Stimulated activated CD8-positive, alpha-beta memory T cell treated with anti-CD3 and anti-CD28 coated beads, Interleukin-4, amount 100 ng/mL, for 1 hour (primary cell): Measurements from ENCODE around the gene MEF2C.

Experiments
- DNase-seq, 2 donors: peaks; one replicate each; pipeline ENCODE4 v3.0.0-alpha.2; 2020; ENCODE audit warnings: low read depth in 2 of 2, low spot score in 1 of 2

The MEF2C gene

DNA sequence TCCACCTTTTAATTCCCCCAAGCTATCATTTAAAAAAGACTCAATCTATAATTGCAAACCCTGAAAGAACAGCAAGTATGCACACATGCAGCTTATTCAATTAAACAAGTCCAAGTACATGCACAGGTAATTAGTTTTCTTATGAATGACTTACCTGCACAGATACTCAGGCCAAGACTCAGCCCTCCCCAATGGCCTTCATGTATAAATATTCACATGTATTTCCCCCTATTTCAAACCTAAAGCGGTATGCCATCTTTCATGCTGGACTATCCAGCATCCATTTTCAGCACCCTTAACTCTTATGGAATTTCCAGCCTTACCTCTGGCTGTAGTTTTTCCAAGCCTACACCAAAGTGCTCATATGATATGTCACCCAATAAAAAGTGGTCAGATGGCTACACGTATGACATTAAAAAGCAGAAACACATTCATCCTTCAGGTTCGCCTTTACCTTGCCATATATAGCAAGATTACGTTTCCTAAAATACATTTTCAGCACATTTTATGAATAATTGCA is 205.5 kb downstream of the MEF2C start:
- DNase-seq = no peak

DNA sequence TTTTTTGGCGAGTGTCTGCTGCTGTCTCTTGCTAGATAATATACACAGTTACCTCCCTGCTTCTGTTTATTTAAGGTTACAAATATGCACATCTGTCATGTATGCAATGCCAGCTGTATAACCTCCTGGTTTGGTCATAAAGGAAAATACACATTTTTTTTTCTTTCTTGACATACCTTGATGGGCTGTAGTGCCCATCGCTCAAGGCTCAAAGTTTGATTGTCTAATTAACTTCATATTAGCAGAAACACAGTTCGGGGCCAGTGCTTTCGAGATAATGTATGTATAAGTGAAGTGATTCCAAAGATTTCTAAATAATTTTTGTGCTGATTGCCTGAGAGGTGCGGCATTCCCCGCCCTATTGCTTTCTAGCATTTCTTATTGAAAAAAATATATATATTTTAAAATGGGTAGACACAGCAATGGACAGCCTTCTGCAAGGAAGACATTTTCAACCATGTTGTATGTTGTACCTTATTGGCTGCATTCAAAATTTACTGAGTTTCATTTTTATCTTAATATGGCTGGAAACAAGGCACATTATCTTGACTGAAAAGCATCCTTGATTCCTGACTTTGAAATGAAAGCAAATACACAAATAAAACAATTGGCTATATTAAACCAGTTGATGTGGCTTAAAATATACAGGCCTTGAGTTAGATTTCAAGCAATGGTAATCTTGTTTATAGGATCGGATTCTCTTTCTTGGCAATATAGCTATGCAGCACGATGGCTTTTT is 206.2 kb downstream of the MEF2C start:
- no peak for DNase-seq

DNA sequence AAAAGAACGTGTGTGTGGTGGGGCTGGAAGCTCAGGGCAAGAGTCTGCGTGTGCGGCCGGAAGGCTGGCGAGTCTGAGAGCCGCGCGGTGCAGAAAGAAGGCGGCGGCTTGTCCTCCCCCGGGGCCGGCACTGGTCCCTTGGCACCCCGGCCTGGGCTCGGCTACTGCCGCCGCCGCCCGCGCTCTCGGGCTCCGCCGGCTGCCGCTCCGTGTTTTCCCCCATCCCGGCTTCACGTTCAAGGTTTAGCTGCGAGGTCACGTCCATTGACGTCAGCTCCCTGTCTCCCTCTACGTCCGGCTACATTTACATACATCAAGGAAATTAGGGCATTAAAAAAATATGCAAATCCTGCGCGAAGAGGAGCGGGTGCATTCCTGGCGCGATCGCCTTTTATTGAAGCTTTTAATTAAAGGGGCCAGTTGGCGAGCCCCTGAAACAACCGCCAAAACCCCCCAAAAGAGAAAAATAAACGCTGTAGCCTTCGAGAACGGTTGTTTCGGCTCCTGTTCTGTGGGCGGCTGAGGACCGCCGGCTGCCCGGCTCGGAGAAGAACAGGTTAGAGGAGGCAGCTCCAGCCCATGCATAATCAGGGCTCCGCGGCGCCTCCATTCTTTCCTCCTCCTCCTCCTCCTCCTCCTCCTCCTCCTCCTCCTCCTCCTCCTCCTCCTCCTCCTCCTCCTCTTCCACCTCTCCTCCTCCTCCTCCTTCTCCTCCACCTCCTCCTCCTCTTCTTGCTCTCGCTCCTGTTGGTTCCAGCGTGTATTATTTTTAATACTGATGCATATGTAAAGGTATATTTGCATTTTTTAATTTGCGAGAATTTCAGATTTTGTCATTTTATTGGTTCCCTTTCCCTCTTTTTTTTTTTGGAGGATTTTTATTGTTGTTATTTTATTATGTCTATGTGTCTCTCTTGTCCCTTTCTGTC is 207.0 kb downstream of the MEF2C start:
- no peak for DNase-seq

DNA sequence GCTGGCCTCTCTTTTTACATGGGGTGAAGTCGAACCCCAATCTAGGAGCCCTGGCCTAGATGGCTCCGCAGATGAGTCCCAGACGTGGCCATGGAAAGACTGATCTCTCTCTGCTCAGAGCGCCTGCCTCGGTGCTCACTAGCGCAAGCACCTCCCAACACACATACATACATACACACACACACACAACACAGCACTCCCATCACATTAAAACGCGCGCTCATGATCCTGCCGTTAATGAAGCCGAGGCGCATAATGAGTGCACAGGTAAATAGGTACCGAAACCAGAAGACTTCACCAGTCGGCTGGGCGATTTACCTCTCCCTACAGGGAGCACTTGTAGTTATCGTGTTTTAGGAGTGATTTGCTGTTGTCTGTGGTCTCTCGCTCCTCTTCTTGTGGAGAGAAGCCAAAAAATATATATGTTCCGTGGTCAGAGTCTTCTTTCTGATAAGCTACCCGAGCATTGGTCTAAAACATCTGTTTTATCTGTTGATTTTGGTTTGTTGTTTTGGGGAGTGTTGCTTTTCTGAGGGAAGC is 207.7 kb downstream of the MEF2C start:
- DNase-seq = no peak

DNA sequence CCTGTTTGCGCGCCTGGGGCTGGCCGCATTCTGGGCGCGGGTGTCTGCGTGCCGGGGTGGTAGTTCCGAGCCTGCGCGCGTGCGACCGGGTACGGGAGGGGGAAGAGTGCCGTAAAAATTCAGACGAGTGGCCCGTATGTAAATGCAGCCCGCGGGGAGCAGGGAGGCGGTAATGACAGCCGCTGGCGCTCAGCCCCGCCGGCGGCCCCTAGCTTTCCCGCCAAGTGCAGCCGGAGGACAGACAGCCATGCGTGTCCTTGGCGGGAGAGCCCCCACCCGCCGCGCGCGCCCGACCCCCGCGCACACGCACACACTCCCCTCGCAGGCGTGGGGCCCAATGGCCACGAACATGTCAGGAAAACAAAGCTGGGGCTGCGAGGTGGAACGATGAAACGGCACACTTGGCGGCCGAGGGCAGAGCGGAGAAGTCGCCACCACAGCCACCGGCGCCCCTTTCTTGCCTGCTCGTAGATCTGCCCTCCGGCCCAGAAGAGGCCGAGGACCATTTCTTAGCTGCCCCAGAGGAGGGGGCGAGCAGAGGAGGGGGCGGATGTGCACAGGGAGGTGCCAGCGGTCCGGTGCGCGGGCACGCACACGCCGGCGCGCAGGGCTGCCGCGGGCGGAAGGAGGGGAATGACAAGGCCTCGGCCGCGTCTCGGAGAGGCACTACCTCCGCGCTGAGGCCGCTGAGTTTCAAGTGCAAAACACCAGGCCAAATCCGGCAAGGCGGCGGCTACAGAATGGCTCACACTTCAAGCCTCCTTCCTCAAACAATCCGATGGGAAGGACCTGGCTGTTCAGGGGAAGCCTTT is 208.4 kb downstream of the MEF2C start:
- DNase-seq = no peak

DNA sequence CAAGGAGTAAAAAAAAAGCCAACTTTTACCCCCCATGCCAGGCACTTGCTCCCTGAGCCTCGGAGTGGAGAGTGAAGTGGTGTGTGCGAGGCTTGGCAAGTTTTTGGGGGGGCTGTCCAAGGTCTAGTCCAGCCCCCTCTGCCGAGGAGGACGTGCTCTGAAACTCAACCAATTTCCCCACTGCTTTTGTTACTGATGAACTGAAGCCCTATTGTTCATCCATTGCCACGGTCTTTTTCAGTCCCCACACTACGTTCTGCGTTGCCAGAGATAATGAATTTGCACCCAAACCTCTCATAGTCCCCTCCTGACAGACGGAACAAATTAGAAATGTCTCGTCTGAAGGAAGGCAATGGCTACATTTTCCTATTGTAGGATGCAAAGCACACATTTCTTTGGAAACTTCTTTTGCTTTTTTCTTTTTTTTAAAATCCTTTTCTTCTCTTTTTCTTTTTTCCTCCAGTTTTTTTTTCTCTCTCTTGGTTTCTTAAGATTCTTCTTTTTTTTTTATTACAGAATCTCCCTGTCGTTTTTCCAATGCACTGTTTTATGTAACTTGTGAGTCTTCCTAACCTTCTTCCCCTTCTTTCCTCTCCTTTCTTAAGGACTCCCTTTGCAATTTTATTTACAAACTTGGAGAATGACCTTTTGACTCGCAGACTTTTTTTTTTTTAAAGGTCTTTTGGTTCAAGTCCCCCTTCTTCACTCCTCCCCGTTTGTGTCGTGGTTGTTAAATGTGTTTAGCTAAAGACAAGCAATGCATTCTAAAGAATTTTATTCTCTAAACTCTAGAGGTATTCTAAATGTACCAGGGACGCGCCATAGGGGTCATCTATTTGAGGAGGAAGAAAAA is 209.5 kb downstream of the MEF2C start:
- no peak for DNase-seq

DNA sequence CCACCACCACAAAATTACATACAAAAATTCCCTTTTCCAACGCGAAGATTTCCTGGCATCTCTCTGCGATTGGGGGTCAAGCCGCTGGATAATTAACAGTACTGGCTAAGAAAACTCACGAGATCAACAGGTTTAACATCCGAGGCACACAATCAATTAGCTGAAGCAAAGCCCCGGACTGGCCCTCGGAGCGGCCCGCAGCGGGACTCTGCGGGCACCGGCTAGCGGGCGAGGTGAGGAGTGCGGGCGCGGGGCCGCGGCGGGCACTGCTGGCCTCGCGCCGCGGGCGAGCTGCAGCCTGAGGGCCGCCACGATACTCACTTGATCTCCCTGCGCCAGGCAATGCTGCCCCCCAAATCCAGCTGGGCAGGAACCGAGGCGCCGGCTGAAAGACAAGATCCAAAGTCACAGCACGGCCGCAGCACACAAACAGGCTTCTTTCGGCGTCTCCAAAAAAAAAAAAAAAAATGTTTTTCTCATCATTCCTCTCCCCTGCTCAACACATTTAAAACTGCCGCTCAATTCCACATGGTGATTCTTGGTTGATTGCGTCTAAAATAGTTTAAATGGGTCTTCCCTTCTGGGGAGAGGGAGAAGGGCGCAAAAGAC is 210.2 kb downstream of the MEF2C start:
- no peak for DNase-seq

DNA sequence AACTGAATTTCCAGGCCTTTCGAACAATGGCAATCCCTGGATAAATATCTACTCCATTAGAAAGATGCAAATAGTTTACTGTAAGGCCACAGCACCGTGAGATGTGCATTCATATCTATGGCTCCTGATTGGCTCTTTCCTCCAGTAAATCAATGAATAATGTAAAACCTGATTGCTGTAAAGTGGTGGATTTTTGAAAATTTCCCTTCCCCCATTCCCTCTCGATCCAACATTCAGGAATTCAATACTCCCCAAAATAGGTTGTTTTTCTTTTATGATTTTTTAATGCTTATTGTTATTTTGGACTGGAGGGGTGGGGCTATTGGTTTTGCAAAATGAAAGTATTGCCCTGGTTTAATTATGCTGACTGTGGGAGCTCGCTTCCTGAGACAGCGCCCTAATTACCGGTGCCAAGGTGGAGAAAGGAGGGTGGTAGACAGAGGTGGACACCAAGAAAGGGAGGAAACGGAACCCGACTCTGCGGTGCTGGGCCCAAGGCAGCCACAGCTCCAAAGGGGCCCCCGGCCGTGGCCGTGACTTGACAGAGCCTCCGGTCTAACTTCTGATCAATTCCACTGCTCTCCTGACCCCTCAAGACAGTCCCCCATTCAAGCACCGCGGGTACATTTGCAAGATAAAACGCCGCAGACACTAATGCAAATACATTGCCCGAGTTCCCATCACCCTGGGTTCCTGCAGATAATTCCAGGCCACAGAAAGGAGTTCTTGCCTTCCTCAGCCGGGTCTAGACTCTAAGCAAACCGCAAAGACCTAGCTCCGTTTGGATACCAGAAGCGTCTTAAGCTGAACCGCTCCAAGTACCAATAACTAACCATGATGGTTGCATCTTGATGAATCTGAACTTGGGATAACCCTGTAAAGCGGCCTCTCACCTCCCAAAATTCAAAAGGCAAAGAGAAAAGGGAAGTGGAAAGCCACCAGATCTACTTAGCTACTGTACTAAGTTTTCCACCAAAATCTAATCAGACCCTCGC is 211.2 kb downstream of the MEF2C start:
- DNase-seq = no peak

DNA sequence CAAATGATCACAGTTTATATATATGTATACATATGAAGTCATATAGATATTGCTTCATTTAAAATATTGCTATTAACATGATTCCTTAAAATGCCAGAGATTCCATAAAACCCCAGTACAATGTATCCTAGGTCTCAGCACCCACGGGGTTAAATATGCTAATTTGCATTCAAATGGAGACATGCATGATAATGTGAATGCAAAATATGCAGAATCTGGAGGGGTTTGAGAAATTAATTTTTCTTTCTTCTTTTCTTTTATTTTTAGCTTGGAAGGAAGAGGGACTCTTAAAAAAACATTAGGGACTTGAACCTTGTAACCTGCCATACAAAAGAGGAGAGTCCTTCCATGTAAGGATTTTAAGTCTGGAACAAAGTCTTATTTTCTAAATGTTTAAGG is 211.9 kb downstream of the MEF2C start:
- DNase-seq = no peak

DNA sequence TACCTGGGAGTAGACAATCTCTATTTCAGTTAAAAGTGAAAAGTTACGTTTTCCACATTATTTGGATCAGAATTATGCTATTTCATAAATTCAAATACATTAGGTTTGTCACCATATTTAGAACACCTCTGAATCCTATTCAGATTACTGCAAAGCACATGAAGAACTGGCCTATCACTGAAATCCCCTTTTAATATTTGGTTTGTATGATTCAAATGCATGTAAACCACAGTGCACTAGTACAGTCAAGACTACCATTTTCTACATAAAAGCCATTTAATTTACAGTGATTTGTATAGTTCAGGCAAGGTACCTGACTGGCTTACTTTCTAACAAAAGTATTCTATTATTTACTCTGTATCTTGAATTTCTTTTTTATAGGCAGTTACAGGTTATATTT is 212.5 kb downstream of the MEF2C start:
- DNase-seq = no peak

DNA sequence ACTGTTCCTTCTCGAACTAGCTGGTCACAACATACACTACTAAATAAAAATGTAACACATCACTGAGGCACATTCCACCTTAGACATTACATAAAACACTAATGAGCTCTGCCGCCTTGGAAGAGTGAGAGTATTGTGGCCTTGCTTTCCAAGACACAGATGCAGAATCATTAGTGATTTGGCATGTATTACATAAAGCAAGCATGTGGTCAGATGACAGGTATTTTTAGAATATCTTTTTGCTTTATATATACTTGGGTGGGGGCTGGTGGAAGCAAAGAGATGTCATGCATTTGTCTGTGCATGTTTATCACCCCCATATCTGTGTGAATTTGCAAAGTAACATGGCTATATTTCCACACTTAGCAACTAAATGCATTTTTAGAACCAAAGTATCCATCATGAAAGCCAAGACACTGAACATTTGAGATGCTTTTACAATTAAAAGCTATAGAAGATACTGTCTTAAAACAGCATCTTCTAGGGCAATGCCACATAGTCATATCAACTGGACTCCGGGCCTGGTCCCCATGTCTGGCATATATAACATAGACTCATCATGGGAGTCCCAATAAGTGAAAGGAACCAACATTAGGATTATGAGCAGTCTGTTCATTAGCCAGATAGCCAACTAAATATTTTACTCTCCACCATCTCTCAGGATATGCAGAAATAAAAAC is 213.5 kb downstream of the MEF2C start:
- DNase-seq = no peak

DNA sequence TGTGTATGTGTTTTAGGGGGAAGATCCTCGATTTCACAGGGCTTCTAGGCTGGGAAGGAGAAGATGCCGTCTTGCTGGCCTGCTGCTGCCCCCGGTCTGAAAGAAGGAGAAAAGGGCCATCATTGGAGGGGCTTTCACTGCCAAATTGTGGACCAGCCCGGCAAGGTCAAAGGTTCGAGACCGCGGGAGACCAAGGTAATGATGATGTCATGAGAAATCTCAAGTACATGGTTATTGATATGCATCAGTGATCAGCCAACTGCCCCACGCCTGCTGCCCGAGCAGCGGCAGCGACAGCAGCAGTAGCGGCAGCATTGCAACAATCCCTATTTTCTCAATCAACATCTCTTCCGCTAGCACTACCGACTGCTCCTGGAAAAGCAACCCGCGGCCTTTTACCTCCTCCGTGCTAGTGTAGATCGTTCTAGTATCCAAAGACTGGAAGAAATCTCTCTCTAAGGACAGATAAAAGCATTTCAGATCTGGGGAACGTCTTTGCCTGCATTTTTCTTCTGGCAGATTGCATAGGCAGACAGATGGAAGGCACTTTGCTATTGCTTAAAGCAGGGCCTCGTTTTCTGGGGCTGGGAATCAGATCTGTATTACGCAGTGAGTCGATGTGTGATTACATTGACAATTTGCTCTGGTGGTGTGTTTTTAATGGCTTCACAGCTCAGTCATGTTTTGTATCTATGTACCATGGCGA is 215.3 kb downstream of the MEF2C start:
- no peak for DNase-seq
